ENCODE data around the gene OMP. TPM values are rescaled to one million over a fixed set of nuclear protein-coding genes. Genes with fewer than 3 reads are reported as not detected.

The OMP gene
- total RNA-seq, 1 donor from 2014 or later, result 1.3 TPM

GRCh38 chr11:77151804-77152509, 49.3 kb downstream of the OMP start:
- no peak for FAIRE-seq
- H3K4me3 Mint-ChIP-seq (ENCODE audit: unreplicated experiment), result no peak overlapping the region
- H3K4me2 ChIP-seq (ENCODE audit: low read length), result no peak overlapping the region

GRCh38 chr11:77152846-77153245, 50.2 kb downstream of the OMP start:
- no peak for TF ChIP-seq EZH2 (IDR thresholded peaks at IDR 0.05; ENCODE audit: insufficient read depth, low read length)
- TF ChIP-seq, protein P1, sequence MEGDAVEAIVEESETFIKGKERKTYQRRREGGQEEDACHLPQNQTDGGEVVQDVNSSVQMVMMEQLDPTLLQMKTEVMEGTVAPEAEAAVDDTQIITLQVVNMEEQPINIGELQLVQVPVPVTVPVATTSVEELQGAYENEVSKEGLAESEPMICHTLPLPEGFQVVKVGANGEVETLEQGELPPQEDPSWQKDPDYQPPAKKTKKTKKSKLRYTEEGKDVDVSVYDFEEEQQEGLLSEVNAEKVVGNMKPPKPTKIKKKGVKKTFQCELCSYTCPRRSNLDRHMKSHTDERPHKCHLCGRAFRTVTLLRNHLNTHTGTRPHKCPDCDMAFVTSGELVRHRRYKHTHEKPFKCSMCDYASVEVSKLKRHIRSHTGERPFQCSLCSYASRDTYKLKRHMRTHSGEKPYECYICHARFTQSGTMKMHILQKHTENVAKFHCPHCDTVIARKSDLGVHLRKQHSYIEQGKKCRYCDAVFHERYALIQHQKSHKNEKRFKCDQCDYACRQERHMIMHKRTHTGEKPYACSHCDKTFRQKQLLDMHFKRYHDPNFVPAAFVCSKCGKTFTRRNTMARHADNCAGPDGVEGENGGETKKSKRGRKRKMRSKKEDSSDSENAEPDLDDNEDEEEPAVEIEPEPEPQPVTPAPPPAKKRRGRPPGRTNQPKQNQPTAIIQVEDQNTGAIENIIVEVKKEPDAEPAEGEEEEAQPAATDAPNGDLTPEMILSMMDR (IDR thresholded peaks at IDR 0.05; ENCODE audit: insufficient read depth, low read depth, low read length), result no peak
- Mint-ChIP-seq H3K27me3 (ENCODE audit: low read depth, unreplicated experiment) (peaks cover 72% of the 10 kb centered on the region), H3K9me3 (ENCODE audit: unreplicated experiment) (no peaks in the 10 kb centered on the region), H3K36me3 (ENCODE audit: low read depth, unreplicated experiment) (peaks cover 3% of the 10 kb centered on the region), H3K4me3 (ENCODE audit: unreplicated experiment) (no peak overlapping the region), H3K4me1 (ENCODE audit: low read depth, unreplicated experiment) (peaks cover 12% of the 10 kb centered on the region), H3K27ac (ENCODE audit: unreplicated experiment) (peak overlapping the region; percentile 53)
- H3K36me3 ChIP-seq (ENCODE audit: insufficient read depth, low read length), result no peaks in the 10 kb centered on the region
- no peaks in the 10 kb centered on the region for H3K9me3 ChIP-seq (ENCODE audit: insufficient read depth, low read depth, low read length)
- no peak overlapping the region for H3K27ac ChIP-seq (ENCODE audit: low read depth, low read length)
- FAIRE-seq (no peak), DNase-seq (ENCODE audit: low read depth) (peak; percentile 35)
- H3K79me2 ChIP-seq (ENCODE audit: insufficient read depth, low read length), result no peaks in the 10 kb centered on the region
- no peak overlapping the region for H3K4me3 ChIP-seq (ENCODE audit: insufficient read depth, low read depth, low read length)
- H4K20me1 ChIP-seq (ENCODE audit: insufficient read depth, low read length), result no peaks in the 10 kb centered on the region
- peaks cover 4% of the 10 kb centered on the region for H3K4me1 ChIP-seq (ENCODE audit: insufficient read depth, low read length)
- no peak overlapping the region for H3K4me2 ChIP-seq (ENCODE audit: low read length)
- H3K9ac ChIP-seq (ENCODE audit: low read length), result no peak overlapping the region
- no peaks in the 10 kb centered on the region for H3K27me3 ChIP-seq (ENCODE audit: insufficient read depth, low read length)
- no peak overlapping the region for H2AFZ ChIP-seq (ENCODE audit: low read depth, low read length)

More at GRCh38 chr11:77151804-77152509, 49.3 kb downstream of the OMP start:
- Histone ChIP-seq H3K9me3 (ENCODE audit: insufficient read depth, low read depth, low read length) (no peaks in the 10 kb centered on the region), H3K27ac (ENCODE audit: low read depth, low read length) (no peak overlapping the region), H3K9ac (ENCODE audit: low read length) (no peak overlapping the region), H3K4me1 (ENCODE audit: insufficient read depth, low read length) (peaks cover 4% of the 10 kb centered on the region), H4K20me1 (ENCODE audit: insufficient read depth, low read length) (no peaks in the 10 kb centered on the region), H3K27me3 (ENCODE audit: insufficient read depth, low read length) (peaks cover 2% of the 10 kb centered on the region), H2AFZ (ENCODE audit: low read depth, low read length) (no peak overlapping the region), H3K4me3 (ENCODE audit: insufficient read depth, low read depth, low read length) (no peak overlapping the region), H3K36me3 (ENCODE audit: insufficient read depth, low read length) (no peaks in the 10 kb centered on the region), H3K79me2 (ENCODE audit: insufficient read depth, low read length) (no peaks in the 10 kb centered on the region)
- H3K9me3 Mint-ChIP-seq (ENCODE audit: unreplicated experiment), result no peaks in the 10 kb centered on the region
- peak; percentile 63 for DNase-seq (ENCODE audit: low read depth)
- TF ChIP-seq EZH2 (IDR thresholded peaks at IDR 0.05; ENCODE audit: insufficient read depth, low read length), result no peak
- TF ChIP-seq, protein P1 (IDR thresholded peaks at IDR 0.05; ENCODE audit: insufficient read depth, low read depth, low read length), result no peak
- peaks cover 3% of the 10 kb centered on the region for H3K36me3 Mint-ChIP-seq (ENCODE audit: low read depth, unreplicated experiment)
- H3K27ac Mint-ChIP-seq (ENCODE audit: unreplicated experiment), result no peak overlapping the region
- H3K4me1 Mint-ChIP-seq (ENCODE audit: low read depth, unreplicated experiment), result peaks cover 12% of the 10 kb centered on the region
- peaks cover 74% of the 10 kb centered on the region for H3K27me3 Mint-ChIP-seq (ENCODE audit: low read depth, unreplicated experiment)

Other genes starting within 250 kb of the OMP start
- gene ACER3, start 241.9 kb upstream of the OMP start, total RNA-seq, result 14.9 and 17.3 TPM in 2 replicates
- not detected in 2 replicates for gene B3GNT6, start 68.4 kb upstream of the OMP start, total RNA-seq
- gene CAPN5, start 35.9 kb upstream of the OMP start, total RNA-seq, result 13.1 and 17.4 TPM in 2 replicates
- 0.16 TPM in 1 of 2 replicates, not detected in the other for gene MYO7A, start 25.4 kb downstream of the OMP start, total RNA-seq
- not detected in 2 replicates for gene GDPD4, start 198.8 kb downstream of the OMP start, total RNA-seq

Data from astrocyte (in vitro differentiated cells and primary cell).